IPS-NIHi7 (cell line): Measurements from ENCODE around the gene LAP3.

ENCODE experiments used
- DNase-seq: peaks from one replicate; pipeline ENCODE4 v3.0.0; 2012; ENCODE audit warnings: mixed read lengths; ENCODE audit errors: extremely low spot score

Gene LAP3

GRCh38 chr4:17616283-17616682 is 39.3 kb downstream of the LAP3 start:
- no peak for DNase-seq

- no peak for DNase-seq
Observed at GRCh38 chr4:17618926-17619325, 41.9 kb downstream of the LAP3 start.

GRCh38 chr4:17619416-17620105 is 42.6 kb downstream of the LAP3 start:
- no peak for DNase-seq

- no peak for DNase-seq
Observed at GRCh38 chr4:17623451-17624001, 46.5 kb downstream of the LAP3 start.

GRCh38 chr4:17624821-17625220 is 47.8 kb downstream of the LAP3 start:
- DNase-seq = no peak

GRCh38 chr4:17630228-17630627 is 53.2 kb downstream of the LAP3 start:
- no peak for DNase-seq

- no peak for DNase-seq
Observed at GRCh38 chr4:17633600-17633999, 56.6 kb downstream of the LAP3 start.

- DNase-seq = no peak
Observed at GRCh38 chr4:17635056-17635455, 58.1 kb downstream of the LAP3 start.

GRCh38 chr4:17636341-17636695 is 59.3 kb downstream of the LAP3 start:
- no peak for DNase-seq

GRCh38 chr4:17636696-17637622 is 60.0 kb downstream of the LAP3 start:
- DNase-seq = peak; percentile 94

GRCh38 chr4:17639136-17639535 is 62.1 kb downstream of the LAP3 start:
- no peak for DNase-seq

- no peak for DNase-seq
Observed at GRCh38 chr4:17642398-17642783, 65.4 kb downstream of the LAP3 start.

- no peak for DNase-seq
Observed at GRCh38 chr4:17646693-17647092, 69.7 kb downstream of the LAP3 start.

GRCh38 chr4:17647176-17647806 is 70.3 kb downstream of the LAP3 start:
- DNase-seq = no peak

GRCh38 chr4:17647927-17648326 is 70.9 kb downstream of the LAP3 start:
- DNase-seq = peak; percentile 27

- no peak for DNase-seq
Observed at GRCh38 chr4:17650406-17650805, 73.4 kb downstream of the LAP3 start.

GRCh38 chr4:17654701-17655100 is 77.7 kb downstream of the LAP3 start:
- no peak for DNase-seq

- no peak for DNase-seq
Observed at GRCh38 chr4:17657090-17657489, 80.1 kb downstream of the LAP3 start.
